ENCODE results near the gene MSMB. TPM values are rescaled to one million over a fixed set of nuclear protein-coding genes. Genes with fewer than 3 reads are reported as not detected.

Gene MSMB
- total RNA-seq, 4 donors from 2014 or later, result not detected

DNA sequence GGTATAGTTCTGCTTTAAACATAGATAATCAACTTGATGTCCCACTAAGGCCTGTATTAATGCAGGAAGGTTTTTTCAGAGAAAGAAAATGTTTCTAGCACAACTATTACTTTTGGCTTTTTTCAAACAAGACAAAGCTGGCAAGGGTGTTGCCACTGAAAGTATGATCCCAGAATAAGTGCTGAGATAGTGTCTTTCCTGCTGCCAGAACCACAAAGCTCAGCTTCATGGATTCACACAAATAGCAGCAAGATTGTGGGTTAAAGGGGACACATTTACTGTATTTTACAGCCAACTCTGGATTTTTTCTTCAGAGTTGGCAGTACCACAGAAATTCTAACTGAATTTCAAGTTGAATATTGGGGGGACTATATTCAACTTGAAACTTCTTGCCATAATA, 20.0 kb downstream of the MSMB start:
- H3K4me3 ChIP-seq (replicated peaks in 1 of 3), result no peak overlapping the region
- TF ChIP-seq, protein P1, sequence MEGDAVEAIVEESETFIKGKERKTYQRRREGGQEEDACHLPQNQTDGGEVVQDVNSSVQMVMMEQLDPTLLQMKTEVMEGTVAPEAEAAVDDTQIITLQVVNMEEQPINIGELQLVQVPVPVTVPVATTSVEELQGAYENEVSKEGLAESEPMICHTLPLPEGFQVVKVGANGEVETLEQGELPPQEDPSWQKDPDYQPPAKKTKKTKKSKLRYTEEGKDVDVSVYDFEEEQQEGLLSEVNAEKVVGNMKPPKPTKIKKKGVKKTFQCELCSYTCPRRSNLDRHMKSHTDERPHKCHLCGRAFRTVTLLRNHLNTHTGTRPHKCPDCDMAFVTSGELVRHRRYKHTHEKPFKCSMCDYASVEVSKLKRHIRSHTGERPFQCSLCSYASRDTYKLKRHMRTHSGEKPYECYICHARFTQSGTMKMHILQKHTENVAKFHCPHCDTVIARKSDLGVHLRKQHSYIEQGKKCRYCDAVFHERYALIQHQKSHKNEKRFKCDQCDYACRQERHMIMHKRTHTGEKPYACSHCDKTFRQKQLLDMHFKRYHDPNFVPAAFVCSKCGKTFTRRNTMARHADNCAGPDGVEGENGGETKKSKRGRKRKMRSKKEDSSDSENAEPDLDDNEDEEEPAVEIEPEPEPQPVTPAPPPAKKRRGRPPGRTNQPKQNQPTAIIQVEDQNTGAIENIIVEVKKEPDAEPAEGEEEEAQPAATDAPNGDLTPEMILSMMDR (IDR thresholded peaks at IDR 0.05), result no peak
- no peak for TF ChIP-seq POLR2A (IDR thresholded peaks at IDR 0.05)
- no peaks in the 10 kb centered on the region for H3K9me3 ChIP-seq
- no peaks in the 10 kb centered on the region for H3K36me3 ChIP-seq
- peak overlapping the region in 1 of 3 donors; percentile 24 for H3K27ac ChIP-seq
- intact Hi-C loops (cut with DNase I), result loop anchor here (5.0 kb wide), 1 partner anchor 54 kb away; the partner anchor contains the start of gene TIMM23
- H3K27me3 ChIP-seq, result no peaks in the 10 kb centered on the region
- DNase-seq, result no peak
- H3K4me1 ChIP-seq, result peaks cover 56 to 58% of the 10 kb centered on the region in 2 donors

DNA sequence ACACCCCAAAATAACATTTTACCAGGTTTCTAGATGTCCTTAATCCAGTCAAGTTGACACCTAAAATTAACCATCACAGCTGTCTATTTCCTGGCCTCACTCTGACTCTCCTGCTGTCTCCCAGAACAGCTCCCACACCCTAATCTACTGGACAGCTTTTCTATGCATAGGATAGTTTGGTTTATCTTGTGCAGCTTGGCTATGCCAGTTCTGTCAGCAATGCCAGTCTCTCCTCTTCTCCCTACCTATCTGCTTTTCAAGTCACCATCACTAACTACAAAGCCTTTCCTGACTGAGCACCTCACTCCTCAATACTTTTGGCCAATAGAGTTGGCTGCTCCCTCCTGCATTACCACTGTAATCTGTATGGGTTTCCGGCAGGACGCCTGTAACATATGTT, 20.7 kb downstream of the MSMB start:
- H3K9me3 ChIP-seq, result no peaks in the 10 kb centered on the region
- H3K4me1 ChIP-seq, result peaks cover 56 to 58% of the 10 kb centered on the region in 2 donors
- WGBS, 2 donors, result 93% methylated on average over 2 of the region's 2 CpGs

DNA sequence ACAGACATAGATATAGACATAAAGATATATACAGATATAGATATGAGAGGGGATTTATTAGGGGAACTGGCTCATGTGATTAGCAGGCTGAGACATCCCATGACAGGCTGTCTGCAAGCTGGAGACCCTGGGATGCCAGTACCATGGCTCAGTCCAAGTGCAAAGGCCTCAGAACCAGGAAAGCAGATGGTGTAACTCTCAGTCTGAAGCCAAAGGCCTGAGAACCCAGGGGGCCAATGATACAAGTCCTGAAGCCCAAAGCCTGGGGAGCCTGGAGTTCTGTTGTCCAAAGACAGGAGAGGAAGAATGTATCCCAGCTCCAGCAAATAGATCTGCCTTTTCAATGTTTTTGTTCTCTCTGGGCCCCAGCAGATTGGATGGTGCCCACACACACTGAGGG, 21.1 kb downstream of the MSMB start:
- DNase-seq, result no peak
- no peak overlapping the region for H3K27ac ChIP-seq
- H3K4me1 ChIP-seq, result peaks cover 58 to 62% of the 10 kb centered on the region in 2 donors
- no peaks in the 10 kb centered on the region for H3K9me3 ChIP-seq
- H3K36me3 ChIP-seq, result no peaks in the 10 kb centered on the region
- no peaks in the 10 kb centered on the region for H3K27me3 ChIP-seq
- intact Hi-C loops (cut with DNase I), result loop anchor here (5.0 kb wide), 1 partner anchor 53 kb away; the partner anchor contains the start of gene TIMM23
- no peak overlapping the region for H3K4me3 ChIP-seq (replicated peaks in 1 of 3)
- no peak for TF ChIP-seq POLR2A (IDR thresholded peaks at IDR 0.05)
- TF ChIP-seq, protein P1 (IDR thresholded peaks at IDR 0.05), result no peak

More for the DNA sequence above, 20.7 kb downstream of the MSMB start:
- intact Hi-C loops (cut with DNase I), result loop anchor here (5.0 kb wide), 1 partner anchor 53 kb away; the partner anchor contains the start of gene TIMM23
- TF ChIP-seq POLR2A (IDR thresholded peaks at IDR 0.05), result no peak
- TF ChIP-seq, protein P1 (IDR thresholded peaks at IDR 0.05), result no peak
- Histone ChIP-seq H3K27ac (no peak overlapping the region), H3K4me3 (replicated peaks in 1 of 3) (no peak overlapping the region), H3K36me3 (no peaks in the 10 kb centered on the region), H3K27me3 (no peaks in the 10 kb centered on the region)
- DNase-seq, result no peak

DNA sequence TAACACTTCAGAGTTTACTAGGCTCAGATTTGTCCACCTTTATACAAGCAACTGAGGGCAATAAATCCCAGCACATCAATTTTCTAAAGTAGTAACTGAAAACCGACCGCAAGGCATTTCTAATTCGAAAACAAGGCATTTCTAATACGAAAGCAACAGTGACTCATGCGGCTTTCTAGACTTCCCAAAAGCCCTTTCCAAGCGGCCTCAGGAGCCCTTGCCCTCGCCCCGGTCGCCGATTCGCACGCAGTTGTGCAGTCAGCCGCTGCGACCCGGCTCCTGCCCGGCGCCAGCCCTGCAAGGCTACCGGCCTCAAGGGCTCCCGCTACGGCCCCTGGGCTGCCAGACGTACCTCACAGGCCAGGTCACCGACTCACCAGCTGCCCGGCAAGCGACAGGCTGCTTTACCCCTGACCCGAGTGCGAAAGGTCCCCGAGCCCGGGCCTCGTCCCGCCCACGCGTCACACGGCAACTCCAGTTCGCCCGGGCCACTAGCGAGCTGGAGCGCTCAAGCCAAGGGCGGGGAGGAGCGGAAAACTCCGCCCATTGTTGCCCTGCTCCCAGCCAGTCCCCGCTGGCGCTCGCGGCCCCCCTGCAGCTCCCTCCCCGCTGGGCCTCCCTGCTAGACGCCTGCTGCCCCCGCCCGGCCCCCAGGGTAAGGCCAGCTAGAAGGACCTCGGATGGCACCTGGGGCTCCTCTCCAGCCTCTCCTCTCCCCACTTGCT, 22.9 kb downstream of the MSMB start:
- TF ChIP-seq, protein P1 (IDR thresholded peaks at IDR 0.05), result peak in 2 of 6 experiments; percentile 15 to 17
- TF ChIP-seq POLR2A (IDR thresholded peaks at IDR 0.05), result peak in 1 of 2 donors; percentile 66

DNA sequence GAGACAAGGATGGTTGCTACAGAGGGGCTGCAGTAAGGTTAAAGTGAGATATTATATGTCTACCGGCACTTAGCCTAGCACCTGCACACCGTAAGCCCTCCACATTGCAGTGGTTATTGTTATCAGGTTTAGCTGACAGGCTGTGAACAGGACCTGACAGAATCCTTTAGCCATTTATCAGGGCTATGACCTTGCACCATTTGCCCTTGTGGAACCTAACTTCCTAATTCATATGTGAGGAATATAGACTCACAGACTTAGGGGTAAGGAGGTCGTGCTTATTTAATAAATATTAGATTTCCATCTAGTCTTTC, 25.8 kb downstream of the MSMB start:
- no peaks in the 10 kb centered on the region for H3K9me3 ChIP-seq
- no peak for TF ChIP-seq POLR2A (IDR thresholded peaks at IDR 0.05)
- TF ChIP-seq, protein P1 (IDR thresholded peaks at IDR 0.05), result no peak
- no peaks in the 10 kb centered on the region for H3K27me3 ChIP-seq
- intact Hi-C loops (cut with DNase I), result no loop called here
- no peaks in the 10 kb centered on the region for H3K36me3 ChIP-seq
- H3K4me3 ChIP-seq (replicated peaks in 1 of 3), result no peak overlapping the region
- H3K27ac ChIP-seq, result peak overlapping the region in 1 of 3 donors; percentile 89
- peaks cover 40 to 63% of the 10 kb centered on the region in 2 donors for H3K4me1 ChIP-seq
- no peak for DNase-seq
- WGBS, 2 donors, result 87 to 92% methylated on average over 3 of the region's 3 CpGs

More for the DNA sequence above, 22.9 kb downstream of the MSMB start:
- H3K4me3 ChIP-seq (replicated peaks in 1 of 3), result peak overlapping the region; percentile 29 to 70 (median 41)
- WGBS, 2 donors, result 2 to 3% methylated on average over 32 to 33 of the region's 49 CpGs
- intact Hi-C loops (cut with DNase I), result no loop called here
- peak; percentile 89 to 92 for DNase-seq
- H3K36me3 ChIP-seq, result no peaks in the 10 kb centered on the region
- peaks cover 58 to 66% of the 10 kb centered on the region in 2 donors for H3K4me1 ChIP-seq
- H3K27me3 ChIP-seq, result no peaks in the 10 kb centered on the region
- no peaks in the 10 kb centered on the region for H3K9me3 ChIP-seq
- peak overlapping the region; percentile 79 to 89 (median 88) for H3K27ac ChIP-seq
